Epithelial cell of esophagus (primary cell): ENCODE results near the gene FTO.

Experiments
- DNase-seq: peaks from one replicate; pipeline ENCODE4 v3.0.0; 2010; ENCODE audit warnings: low read depth
- H3K4me3 ChIP-seq: 2 replicates; pipeline ENCODE4 v1.5.1; 2011; ENCODE audit warnings: mild to moderate bottlenecking, low read length, control low read depth
- TF ChIP-seq, protein P1 (sequence below): IDR thresholded peaks from 2 replicates; pipeline ENCODE4 v1.5.1; 2011; ENCODE audit warnings: low read depth, mild to moderate bottlenecking, low read length, control low read depth, inconsistent platforms; ENCODE audit not compliant: insufficient read depth; ENCODE audit errors: missing control alignments

FTO gene

GRCh38 chr16:53986793-53987192 is 282.8 kb downstream of the FTO start:
- no peak for DNase-seq
- TF ChIP-seq, protein P1, sequence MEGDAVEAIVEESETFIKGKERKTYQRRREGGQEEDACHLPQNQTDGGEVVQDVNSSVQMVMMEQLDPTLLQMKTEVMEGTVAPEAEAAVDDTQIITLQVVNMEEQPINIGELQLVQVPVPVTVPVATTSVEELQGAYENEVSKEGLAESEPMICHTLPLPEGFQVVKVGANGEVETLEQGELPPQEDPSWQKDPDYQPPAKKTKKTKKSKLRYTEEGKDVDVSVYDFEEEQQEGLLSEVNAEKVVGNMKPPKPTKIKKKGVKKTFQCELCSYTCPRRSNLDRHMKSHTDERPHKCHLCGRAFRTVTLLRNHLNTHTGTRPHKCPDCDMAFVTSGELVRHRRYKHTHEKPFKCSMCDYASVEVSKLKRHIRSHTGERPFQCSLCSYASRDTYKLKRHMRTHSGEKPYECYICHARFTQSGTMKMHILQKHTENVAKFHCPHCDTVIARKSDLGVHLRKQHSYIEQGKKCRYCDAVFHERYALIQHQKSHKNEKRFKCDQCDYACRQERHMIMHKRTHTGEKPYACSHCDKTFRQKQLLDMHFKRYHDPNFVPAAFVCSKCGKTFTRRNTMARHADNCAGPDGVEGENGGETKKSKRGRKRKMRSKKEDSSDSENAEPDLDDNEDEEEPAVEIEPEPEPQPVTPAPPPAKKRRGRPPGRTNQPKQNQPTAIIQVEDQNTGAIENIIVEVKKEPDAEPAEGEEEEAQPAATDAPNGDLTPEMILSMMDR: no peak
- H3K4me3 ChIP-seq: no peak overlapping the region

- TF ChIP-seq, protein P1: no peak
- no peak overlapping the region for H3K4me3 ChIP-seq
- no peak for DNase-seq
Observed at GRCh38 chr16:53988136-53988535, 284.2 kb downstream of the FTO start.

- no peak overlapping the region for H3K4me3 ChIP-seq
- DNase-seq: no peak
- TF ChIP-seq, protein P1: no peak
Observed at GRCh38 chr16:53989597-53989996, 285.6 kb downstream of the FTO start.

GRCh38 chr16:53991754-53992378 is 287.9 kb downstream of the FTO start:
- no peak for DNase-seq
- TF ChIP-seq, protein P1: no peak
- H3K4me3 ChIP-seq: no peak overlapping the region

- no peak overlapping the region for H3K4me3 ChIP-seq
- TF ChIP-seq, protein P1: no peak
- no peak for DNase-seq
Observed at GRCh38 chr16:53995378-53995777, 291.4 kb downstream of the FTO start.

GRCh38 chr16:53996961-53997360 is 293.0 kb downstream of the FTO start:
- TF ChIP-seq, protein P1: no peak
- DNase-seq: no peak

More at GRCh38 chr16:53996961-53997360, 293.0 kb downstream of the FTO start:
- no peak overlapping the region for H3K4me3 ChIP-seq
